Upper lobe of right lung (tissue), 1 donor: ENCODE results near the gene PHKB. TPM values are rescaled to one million over a fixed set of nuclear protein-coding genes. Genes with fewer than 3 reads are reported as not detected.
A peak's percentile ranks its signal among the peaks of the same experiment; 100 is the strongest.

ENCODE experiments used
- ATAC-seq: fragments of 200-7000 bp; cut with Tn5 transposase; one replicate; pipeline ENCODE4 v1.9.1; 2020; ENCODE audit warnings: mild to moderate bottlenecking, moderate library complexity
- DNase-seq: peaks from one replicate; pipeline ENCODE4 v3.0.0-alpha.2; 2020
- H3K27ac ChIP-seq: fragments of 200-600 bp; one replicate; pipeline ENCODE4 v1.8.0; 2022
- H3K27me3 ChIP-seq: fragments of 200-600 bp; one replicate; pipeline ENCODE4 v1.8.0; 2022; ENCODE audit warnings: mild to moderate bottlenecking
- H3K36me3 ChIP-seq: fragments of 200-600 bp; one replicate; pipeline ENCODE4 v1.8.0; 2022
- H3K4me1 ChIP-seq: fragments of 200-600 bp; one replicate; pipeline ENCODE4 v1.8.0; 2022
- H3K4me3 ChIP-seq: fragments of 200-600 bp; one replicate; pipeline ENCODE4 v1.8.0; 2022; ENCODE audit warnings: mild to moderate bottlenecking
- H3K9me3 ChIP-seq: fragments of 200-600 bp; one replicate; pipeline ENCODE4 v1.8.0; 2022
- intact Hi-C: fragments of 100-400 bp; cut with DNase I; formaldehyde crosslinking; loops from one replicate; pipeline ENCODE4 v1.11.0; 2022
- total RNA-seq: library from RNA; stranded (reverse); fragmentation: NEBNext Ultra II Directional; extraction: Animal tissue kit (Norgen Biotek cat#: 25700); gene quantifications from one replicate; pipeline ENCODE4 v1.2.1, GENCODE V29; 2021
- TF ChIP-seq, protein P1 (sequence below): fragments of 200-600 bp; IDR thresholded peaks from one replicate; pipeline ENCODE4 v1.8.0; 2022; ENCODE audit warnings: antibody characterized with exemption
- donor health status: DM: no; HTN: yes; CAD: no; lungs with severe emphysema.

PHKB gene
- total RNA-seq, 1 donor from 2014 or later, result 91.8 TPM

GRCh38 chr16:47561286-47561685, 100.2 kb downstream of the PHKB start:
- Histone ChIP-seq H3K4me1 (no peaks in the 10 kb centered on the region), H3K4me3 (no peak overlapping the region), H3K27ac (no peak overlapping the region), H3K36me3 (no peaks in the 10 kb centered on the region), H3K27me3 (no peaks in the 10 kb centered on the region), H3K9me3 (no peaks in the 10 kb centered on the region)
- intact Hi-C loops, result no loop called here
- TF ChIP-seq, protein P1, sequence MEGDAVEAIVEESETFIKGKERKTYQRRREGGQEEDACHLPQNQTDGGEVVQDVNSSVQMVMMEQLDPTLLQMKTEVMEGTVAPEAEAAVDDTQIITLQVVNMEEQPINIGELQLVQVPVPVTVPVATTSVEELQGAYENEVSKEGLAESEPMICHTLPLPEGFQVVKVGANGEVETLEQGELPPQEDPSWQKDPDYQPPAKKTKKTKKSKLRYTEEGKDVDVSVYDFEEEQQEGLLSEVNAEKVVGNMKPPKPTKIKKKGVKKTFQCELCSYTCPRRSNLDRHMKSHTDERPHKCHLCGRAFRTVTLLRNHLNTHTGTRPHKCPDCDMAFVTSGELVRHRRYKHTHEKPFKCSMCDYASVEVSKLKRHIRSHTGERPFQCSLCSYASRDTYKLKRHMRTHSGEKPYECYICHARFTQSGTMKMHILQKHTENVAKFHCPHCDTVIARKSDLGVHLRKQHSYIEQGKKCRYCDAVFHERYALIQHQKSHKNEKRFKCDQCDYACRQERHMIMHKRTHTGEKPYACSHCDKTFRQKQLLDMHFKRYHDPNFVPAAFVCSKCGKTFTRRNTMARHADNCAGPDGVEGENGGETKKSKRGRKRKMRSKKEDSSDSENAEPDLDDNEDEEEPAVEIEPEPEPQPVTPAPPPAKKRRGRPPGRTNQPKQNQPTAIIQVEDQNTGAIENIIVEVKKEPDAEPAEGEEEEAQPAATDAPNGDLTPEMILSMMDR, result no peak
- DNase-seq (no peak), ATAC-seq (no peak)

DNA sequence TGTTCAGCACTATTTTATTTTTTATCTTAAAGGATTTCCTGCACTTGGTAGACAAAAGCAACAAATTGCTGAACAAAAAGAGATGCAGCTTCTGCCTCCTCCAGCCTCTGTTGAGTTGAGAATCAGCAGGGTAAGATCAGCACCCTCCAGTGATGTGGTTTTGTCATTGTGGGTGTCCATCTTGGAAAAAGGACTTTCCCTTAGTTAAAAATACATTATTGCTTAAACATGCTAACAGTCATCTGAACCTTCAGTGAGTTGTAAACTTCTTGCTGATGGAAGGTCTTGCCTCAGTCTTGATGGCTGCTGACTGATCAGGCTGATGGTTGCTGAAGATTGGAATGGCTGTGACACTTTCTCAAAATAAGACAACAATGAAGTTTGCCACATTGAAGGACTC, 101.2 kb downstream of the PHKB start:
- Histone ChIP-seq H3K9me3 (no peaks in the 10 kb centered on the region), H3K4me1 (no peaks in the 10 kb centered on the region), H3K27me3 (no peaks in the 10 kb centered on the region), H3K36me3 (no peaks in the 10 kb centered on the region), H3K4me3 (no peak overlapping the region), H3K27ac (no peak overlapping the region)
- intact Hi-C loops, result no loop called here
- TF ChIP-seq, protein P1, result no peak
- DNase-seq (no peak), ATAC-seq (no peak)

- Histone ChIP-seq H3K4me1 (no peaks in the 10 kb centered on the region), H3K27ac (no peak overlapping the region), H3K9me3 (no peaks in the 10 kb centered on the region), H3K4me3 (no peak overlapping the region), H3K27me3 (no peaks in the 10 kb centered on the region), H3K36me3 (no peaks in the 10 kb centered on the region)
- peak; percentile 68 for DNase-seq
- peak; percentile 90 for ATAC-seq
- TF ChIP-seq, protein P1, result no peak
- intact Hi-C loops, result no loop called here
Observed at GRCh38 chr16:47565454-47565853, 104.3 kb downstream of the PHKB start.

DNA sequence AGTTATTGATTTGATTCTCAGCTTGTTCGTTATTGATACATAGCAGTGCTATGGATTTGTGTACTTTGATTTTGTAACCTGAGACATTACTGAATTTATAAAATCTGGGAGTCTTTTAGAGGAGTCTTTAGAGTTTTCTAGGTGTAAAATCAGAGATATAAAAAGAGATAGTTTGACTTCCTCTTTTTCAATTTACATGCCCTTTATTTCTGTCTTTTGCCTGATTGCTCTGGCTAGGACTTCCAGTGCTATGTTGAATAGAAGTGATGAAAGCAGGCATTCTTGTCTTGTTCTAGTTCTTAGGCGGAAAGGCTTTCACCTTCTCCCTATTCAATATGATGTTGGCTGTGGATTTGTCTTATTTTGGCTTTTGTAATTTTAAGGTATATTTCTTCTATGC, 106.2 kb downstream of the PHKB start:
- no peaks in the 10 kb centered on the region for H3K9me3 ChIP-seq
- TF ChIP-seq, protein P1, result no peak
- intact Hi-C loops, result no loop called here

DNA sequence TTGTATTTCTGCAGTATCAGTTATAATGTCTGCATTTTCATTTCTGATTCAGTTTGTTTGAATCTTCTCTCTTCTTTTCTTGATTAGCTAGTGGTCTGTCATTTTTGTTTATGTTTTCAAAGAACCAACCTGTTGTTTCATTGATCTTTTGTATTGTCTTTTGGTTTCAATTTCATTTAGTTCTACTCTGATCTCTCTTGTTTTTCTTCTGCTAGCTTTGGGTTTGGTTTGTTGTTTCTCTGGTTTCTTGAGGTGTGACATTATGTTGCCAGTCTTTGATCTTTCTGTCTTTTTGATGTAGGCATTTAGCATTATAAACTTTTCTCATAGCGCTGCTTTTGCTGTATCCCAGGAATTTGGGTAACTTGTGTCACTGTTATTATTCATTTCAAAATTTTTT, 107.2 kb downstream of the PHKB start:
- intact Hi-C loops, result no loop called here
- no peak for DNase-seq

More for the DNA sequence above, 106.2 kb downstream of the PHKB start:
- no peak overlapping the region for H3K27ac ChIP-seq
- no peaks in the 10 kb centered on the region for H3K36me3 ChIP-seq
- no peak for ATAC-seq
- DNase-seq, result no peak
- no peaks in the 10 kb centered on the region for H3K27me3 ChIP-seq
- no peak overlapping the region for H3K4me3 ChIP-seq
- no peaks in the 10 kb centered on the region for H3K4me1 ChIP-seq

GRCh38 chr16:47571049-47571448, 109.9 kb downstream of the PHKB start:
- no peaks in the 10 kb centered on the region for H3K9me3 ChIP-seq
- no peaks in the 10 kb centered on the region for H3K36me3 ChIP-seq
- H3K27me3 ChIP-seq, result no peaks in the 10 kb centered on the region
- no peaks in the 10 kb centered on the region for H3K4me1 ChIP-seq
- no peak overlapping the region for H3K4me3 ChIP-seq
- TF ChIP-seq, protein P1, result no peak
- ATAC-seq (no peak), DNase-seq (no peak)
- H3K27ac ChIP-seq, result no peak overlapping the region
- intact Hi-C loops, result no loop called here

More for the DNA sequence above, 107.2 kb downstream of the PHKB start:
- H3K27ac ChIP-seq, result no peak overlapping the region
- no peak overlapping the region for H3K4me3 ChIP-seq
- no peaks in the 10 kb centered on the region for H3K4me1 ChIP-seq
- no peaks in the 10 kb centered on the region for H3K36me3 ChIP-seq
- TF ChIP-seq, protein P1, result no peak
- ATAC-seq, result no peak
- no peaks in the 10 kb centered on the region for H3K9me3 ChIP-seq
- no peaks in the 10 kb centered on the region for H3K27me3 ChIP-seq
